Islet precursor cell (in vitro differentiated cells): ENCODE measurements around the gene UTP4.
A peak's percentile ranks its signal among the peaks of the same experiment; 100 is the strongest.

Source experiments
- DNase-seq: peaks from one replicate; pipeline ENCODE4 v3.0.0-alpha.2; 2018

Gene UTP4

DNA sequence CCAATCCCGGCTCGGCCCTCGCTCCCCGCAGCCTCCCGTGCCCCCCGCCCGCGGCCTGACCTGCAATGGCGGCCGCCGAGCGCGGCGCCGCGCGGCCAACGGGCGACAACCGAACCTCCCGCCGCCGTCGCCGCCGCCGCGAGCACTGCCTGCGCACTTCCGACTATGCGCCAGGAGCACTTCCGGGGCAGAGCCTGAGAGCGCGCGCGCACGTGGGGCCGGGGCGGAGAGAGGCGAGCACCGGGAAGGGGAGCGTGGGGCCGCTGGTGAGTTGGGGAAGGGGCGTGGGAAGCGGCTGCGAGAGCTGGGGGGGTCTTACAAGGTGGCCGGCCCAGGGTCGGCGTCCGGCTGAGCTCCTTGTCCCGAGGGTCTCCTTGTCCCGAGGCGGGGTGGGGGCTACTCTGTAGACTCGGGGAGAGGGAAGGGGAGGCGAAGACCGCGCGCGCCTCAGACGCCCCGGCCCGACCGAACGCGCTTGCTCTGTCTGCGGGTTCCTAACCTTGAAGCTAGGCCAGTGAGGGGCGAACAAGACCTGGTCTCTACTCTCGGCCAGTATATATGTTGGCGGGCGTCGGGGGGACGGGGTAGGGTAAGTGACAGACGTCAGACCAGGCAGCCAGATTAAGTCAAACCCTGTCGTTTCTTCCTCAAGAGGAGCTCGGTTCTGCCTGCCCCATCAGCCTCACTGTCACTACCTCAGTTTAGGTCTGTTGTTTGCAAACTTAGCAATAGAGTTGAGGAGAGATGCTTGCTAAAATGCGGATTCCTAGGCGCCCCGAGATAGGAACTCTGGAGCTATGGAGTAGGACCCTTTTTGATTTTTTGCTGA lies at the start of gene UTP4, which contains the start of gene CHTF8:
Gene UTP4, plus strand, starts transcription at position 226 of the 829 bp plus-strand sequence. CDS start 811 bp downstream, outside the sequence.
Gene CHTF8, minus strand, starts transcription at position 165 of the 829 bp plus-strand sequence. CDS start 11,130 bp downstream, outside the sequence.
- DNase-seq = peak; percentile 93

GRCh38 chr16:69083306-69083941 lies 49.0 kb upstream of the UTP4 start:
- no peak for DNase-seq

GRCh38 chr16:69084289-69084688 lies 48.2 kb upstream of the UTP4 start:
- DNase-seq = no peak

DNA sequence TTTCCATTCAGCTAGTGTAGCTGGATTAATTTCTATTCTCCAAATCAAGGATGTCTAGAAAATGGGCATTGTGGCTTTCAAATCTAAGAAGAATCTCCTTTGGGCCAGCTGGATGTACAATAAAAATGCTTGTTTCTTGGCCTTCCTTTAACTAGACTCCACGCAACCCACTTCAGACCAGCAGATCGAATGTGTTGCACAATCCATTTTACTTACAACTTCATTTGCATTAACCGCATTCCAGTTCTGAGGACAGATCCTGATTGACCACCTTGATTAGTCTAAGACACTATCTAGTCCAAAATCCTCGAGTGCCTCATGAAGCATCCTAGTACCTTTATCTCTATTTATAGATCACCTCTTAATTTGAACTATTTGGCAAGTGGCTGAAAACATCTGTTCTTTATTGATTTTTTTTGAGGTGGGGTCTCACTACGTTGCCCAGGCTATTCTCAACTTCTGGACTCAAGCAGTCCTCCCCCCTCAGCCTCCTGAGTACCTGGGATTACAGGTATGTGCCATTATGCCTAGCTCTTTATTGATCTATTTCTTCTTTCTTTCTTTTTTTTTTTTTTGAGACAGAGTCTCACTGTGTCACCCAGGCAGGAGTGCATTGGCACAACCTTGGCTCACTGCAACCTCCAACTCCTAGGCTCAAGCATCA lies 47.3 kb upstream of the UTP4 start:
- DNase-seq = no peak

DNA sequence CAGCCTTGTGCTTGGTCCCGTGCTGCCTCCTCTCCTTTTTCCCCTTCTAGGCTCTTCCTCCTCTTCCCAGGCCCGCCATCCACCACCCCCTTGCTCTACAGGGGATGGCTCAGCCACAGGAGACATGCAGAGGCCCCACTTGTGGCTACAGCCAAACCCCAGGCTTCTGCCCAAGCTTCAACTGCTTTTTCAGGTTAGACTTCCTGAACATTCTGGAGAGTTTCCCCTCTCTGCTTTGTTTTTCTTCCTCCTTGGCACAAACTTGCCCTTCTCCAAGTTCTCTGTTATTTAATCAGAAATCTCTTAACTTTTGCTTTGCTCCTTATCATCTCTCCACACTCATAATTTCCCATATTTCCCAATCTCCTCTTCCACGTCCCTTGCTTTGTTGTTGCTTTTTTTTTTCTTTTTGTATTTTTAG lies 45.3 kb upstream of the UTP4 start:
- DNase-seq = no peak

DNA sequence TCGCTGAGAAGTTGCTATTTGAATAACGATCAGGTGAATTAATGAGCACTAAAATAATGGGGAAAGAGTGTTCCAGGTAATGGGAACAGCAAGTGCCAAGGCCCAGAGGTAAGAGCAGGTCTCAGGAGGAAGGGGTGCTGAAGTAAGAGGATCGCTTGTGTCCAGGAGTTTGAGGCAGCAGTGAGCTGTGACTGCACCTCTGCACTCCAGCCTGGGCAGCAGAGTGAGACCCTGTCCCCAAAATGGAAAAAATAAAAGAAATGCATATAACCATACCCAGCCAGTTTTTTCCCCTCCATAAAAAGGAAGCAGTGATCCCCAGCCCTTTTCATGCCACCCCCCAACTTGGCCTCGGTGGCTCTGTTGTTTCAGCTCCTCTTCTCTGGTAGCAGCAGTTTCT lies 43.8 kb upstream of the UTP4 start:
- no peak for DNase-seq

DNA sequence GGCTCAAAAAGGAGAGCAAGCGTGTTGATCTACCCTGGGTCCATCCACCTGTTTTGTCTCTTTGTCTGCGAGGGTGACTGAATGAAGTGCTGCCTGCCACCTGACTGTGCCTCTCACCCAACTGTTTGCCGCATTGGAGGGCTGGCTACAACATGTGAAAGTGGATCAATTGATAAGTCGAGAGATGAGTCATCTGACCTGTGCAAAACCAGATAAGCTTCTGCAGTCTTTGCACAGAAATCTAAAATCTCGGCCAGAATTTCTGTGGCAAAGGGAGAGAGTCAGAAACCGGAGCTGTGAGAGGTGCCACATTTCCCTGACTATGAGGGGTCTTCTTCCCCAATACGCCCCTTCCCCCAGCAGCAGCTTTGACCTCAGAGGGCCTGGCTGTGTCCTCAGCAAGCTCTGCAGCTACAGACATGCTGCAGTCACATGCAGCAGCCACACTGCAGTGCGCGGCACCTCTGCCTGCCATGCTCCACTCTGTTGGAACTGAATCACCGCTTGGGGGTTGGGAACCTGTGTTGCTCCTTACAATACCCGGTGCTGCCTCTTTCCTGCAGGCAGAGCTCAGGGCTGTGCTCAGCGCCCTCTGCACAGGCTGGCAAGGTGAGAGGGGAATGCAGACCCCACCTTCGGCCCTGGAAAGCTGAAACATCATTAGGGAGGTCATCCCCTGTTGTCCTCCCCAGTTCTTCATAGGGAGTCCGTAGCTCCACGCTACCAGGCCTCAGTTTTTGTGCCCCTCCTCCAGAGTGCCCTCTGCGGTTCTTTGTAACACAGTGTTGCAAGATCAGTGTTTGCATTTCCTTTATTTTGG lies 43.1 kb upstream of the UTP4 start:
- DNase-seq = peak; percentile 85

DNA sequence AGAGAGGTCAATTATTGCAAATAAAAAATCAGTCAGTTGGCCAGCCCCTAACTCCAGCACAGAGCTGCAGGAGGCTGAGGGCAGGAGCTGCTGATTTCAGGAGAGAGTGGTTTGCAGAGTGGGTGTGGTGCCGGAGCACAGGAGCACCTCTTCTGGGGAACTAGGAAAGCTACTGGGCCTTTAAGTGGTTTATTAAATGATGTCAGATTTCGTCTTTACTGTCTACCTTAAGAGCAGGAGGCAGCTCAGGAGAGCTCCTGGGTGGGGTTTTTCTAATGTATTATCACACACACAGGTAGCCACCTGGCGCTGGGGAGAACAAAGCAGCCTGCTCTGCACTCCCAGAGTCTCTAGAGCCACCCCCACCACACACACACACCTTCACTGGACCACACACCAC lies 38.5 kb upstream of the UTP4 start:
- no peak for DNase-seq

- DNase-seq = no peak
Observed at GRCh38 chr16:69094501-69094900, 37.9 kb upstream of the UTP4 start.

- DNase-seq = no peak
Observed at GRCh38 chr16:69095193-69095592, 37.3 kb upstream of the UTP4 start.

DNA sequence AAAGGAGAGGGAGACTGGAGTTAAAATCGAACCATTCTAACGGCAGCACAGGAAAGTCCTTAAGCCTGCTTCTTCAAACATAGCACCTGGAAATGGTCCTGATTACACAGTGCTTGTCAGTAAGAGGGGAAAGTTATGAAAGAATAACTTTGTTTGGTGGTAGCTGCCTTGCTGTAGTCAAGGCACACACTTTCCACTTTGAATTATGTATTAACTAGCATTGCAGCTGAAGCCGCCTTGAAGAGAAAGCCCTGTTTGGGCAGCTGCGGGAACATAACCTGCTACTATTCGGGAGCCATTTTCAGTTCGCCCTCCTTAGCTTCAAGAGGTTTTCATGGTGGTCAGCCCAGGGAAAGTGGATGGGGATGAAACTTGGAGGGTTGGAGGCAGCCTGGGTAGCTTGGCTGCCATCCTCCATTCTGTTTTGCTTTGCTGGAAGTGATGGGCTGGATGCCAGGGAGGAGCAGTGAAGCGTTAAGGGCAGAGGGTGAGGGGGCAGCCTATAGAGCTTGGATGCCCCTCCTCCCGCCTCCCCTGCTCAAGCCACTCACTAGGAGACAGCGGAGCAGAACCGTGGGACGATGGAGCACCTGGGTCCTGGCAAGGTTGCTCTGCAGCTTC lies 32.3 kb upstream of the UTP4 start:
- DNase-seq = no peak

- DNase-seq = peak; percentile 74
Observed at GRCh38 chr16:69105501-69106361, 26.7 kb upstream of the UTP4 start, which contains the start of gene HAS3. TSS of gene HAS3 (plus strand) at chr16:69105653. CDS start at chr16:69109396, 3,743 bp downstream.

DNA sequence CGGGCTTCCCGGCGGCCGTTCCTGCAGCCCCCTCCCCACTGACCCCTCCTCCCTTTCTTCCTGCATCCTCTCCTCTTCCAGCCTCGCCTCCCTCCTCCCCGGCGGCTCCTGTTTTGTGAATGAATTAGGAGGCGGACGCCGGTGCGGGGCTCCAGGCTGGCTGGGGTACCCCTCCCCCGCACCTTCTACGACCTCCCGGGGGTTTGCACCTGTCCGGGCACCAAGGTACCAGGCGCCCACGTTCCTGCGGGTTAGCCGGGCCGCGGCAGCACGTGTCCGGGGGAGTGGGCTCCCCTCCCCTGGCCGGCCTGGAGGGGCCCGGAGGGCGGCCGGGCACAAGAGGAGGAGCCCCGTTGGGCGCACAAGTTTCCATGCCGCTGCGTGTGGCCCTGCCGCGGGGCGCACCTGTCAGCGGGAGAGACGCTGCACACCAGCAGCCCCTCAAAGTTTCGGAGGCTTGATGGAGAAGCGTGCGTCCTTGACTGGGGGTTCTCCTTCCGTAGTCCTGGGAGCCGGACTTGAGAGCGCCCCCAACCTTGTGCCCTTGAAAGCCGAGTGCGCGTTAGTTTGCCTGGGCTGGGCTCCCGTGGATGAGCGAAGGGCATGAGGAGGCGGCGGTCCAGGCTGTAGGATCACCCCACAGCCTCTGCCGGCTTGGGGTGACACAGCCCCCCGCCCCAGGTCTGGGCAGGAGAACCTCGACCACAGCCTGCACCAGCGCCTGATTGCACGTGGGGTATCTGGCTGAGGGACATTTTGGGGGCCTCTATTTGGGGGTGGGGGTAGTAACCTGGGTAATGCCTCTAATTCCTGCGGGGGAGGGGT lies 25.7 kb upstream of the UTP4 start:
- DNase-seq = no peak

- DNase-seq = no peak
Observed at GRCh38 chr16:69107316-69107962, 25.0 kb upstream of the UTP4 start.

- DNase-seq = no peak
Observed at GRCh38 chr16:69108064-69108904, 24.2 kb upstream of the UTP4 start.

- DNase-seq = no peak
Observed at GRCh38 chr16:69108905-69109252, 23.6 kb upstream of the UTP4 start.

- DNase-seq = no peak
Observed at GRCh38 chr16:69109486-69110270, 22.8 kb upstream of the UTP4 start.

- no peak for DNase-seq
Observed at GRCh38 chr16:69110406-69110805, 22.0 kb upstream of the UTP4 start.
